NB4 (cell line): ENCODE results near the gene SLC25A14.

Source experiments
- DNase-seq: peaks from one replicate; pipeline ENCODE4 v3.0.0; 2010; ENCODE audit warnings: low read depth
- H3K4me3 ChIP-seq: one replicate; pipeline ENCODE4 v1.5.1; 2011; ENCODE audit warnings: mild to moderate bottlenecking, low read depth, low read length, moderate library complexity
- MYC ChIP-seq: IDR thresholded peaks from 2 replicates; pipeline ENCODE4 v1.6.1; 2011; ENCODE audit warnings: low read depth, low read length
- POLR2A ChIP-seq: IDR thresholded peaks from 2 replicates; pipeline ENCODE4 v1.6.1; 2011; ENCODE audit warnings: mild to moderate bottlenecking; ENCODE audit not compliant: insufficient read length; ENCODE audit errors: extremely low read depth
- TF ChIP-seq, protein P1 (sequence below): IDR thresholded peaks from one replicate; pipeline ENCODE4 v1.5.1; 2012; ENCODE audit warnings: low read depth, low read length
- TF ChIP-seq, protein P2 (sequence below): IDR thresholded peaks from 2 replicates; pipeline ENCODE4 v1.6.1; 2011; ENCODE audit warnings: low read depth, low read length

The SLC25A14 gene

DNA sequence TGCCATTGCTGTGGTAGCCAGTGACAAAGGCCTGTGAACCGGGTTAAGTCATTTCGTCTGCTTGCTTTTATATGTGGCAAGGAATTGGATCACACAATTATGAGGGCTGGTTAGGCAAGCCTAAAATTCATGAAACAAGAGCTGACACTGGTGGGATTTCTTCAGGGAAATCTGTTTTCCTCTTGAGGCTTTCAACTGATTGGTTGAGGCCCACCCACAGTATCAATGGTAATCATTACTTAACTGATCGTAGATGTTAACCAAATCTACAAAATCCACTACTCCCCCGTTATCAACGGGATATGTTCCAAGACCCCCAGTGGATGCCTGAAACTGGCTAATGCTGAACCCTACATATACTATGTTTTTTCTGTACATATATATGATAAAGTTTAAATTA lies 75.1 kb downstream of the SLC25A14 start:
- TF ChIP-seq, protein P1, sequence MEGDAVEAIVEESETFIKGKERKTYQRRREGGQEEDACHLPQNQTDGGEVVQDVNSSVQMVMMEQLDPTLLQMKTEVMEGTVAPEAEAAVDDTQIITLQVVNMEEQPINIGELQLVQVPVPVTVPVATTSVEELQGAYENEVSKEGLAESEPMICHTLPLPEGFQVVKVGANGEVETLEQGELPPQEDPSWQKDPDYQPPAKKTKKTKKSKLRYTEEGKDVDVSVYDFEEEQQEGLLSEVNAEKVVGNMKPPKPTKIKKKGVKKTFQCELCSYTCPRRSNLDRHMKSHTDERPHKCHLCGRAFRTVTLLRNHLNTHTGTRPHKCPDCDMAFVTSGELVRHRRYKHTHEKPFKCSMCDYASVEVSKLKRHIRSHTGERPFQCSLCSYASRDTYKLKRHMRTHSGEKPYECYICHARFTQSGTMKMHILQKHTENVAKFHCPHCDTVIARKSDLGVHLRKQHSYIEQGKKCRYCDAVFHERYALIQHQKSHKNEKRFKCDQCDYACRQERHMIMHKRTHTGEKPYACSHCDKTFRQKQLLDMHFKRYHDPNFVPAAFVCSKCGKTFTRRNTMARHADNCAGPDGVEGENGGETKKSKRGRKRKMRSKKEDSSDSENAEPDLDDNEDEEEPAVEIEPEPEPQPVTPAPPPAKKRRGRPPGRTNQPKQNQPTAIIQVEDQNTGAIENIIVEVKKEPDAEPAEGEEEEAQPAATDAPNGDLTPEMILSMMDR = no peak
- TF ChIP-seq, protein P2, sequence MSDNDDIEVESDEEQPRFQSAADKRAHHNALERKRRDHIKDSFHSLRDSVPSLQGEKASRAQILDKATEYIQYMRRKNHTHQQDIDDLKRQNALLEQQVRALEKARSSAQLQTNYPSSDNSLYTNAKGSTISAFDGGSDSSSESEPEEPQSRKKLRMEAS = no peak
- TF ChIP-seq POLR2A (no peak), MYC (no peak)
- no peak overlapping the region for H3K4me3 ChIP-seq
- DNase-seq = no peak

DNA sequence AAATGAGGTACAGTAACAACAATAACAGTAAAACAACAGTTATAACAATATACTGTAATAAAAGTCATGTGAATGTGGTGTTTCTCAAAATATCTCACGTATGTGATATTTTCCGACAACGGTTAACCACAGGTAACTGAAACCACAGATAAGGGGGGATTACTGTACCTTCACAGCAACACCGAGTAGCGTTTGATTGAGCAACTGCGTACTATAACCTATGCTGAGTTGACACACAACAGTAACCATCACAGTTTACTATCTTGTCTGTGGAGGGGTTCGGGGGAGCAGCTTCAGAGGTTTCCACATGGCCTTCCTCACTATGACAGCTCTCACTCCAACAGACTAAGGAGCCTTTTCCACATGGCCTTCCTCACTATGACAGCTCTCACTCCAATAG lies 75.5 kb downstream of the SLC25A14 start:
- TF ChIP-seq, protein P2 = no peak
- TF ChIP-seq, protein P1 = no peak
- TF ChIP-seq POLR2A (no peak), MYC (no peak)
- DNase-seq = no peak
- no peak overlapping the region for H3K4me3 ChIP-seq

DNA sequence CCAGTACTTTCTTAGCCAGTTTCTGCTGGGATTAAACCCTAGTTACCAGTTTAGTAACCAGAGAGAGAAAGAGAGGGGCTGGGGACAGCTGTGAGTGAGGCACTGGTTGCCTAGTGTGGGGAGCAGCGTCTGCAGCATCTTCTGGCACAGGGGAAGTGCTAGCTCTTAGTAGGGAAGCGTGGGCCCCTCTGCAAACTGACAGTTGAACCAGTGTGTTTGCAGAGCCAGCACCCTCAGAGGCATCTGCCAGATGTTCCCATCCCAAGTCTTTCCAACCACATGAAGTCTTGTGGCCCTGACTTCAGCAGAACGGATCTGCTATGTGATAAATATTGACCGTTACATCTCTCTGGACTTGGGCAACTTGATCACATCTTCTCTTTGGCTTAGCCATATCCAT lies 77.1 kb downstream of the SLC25A14 start:
- TF ChIP-seq MYC (no peak), POLR2A (no peak)
- TF ChIP-seq, protein P1 = no peak
- TF ChIP-seq, protein P2 = no peak
- no peak for DNase-seq
- H3K4me3 ChIP-seq = no peak overlapping the region

DNA sequence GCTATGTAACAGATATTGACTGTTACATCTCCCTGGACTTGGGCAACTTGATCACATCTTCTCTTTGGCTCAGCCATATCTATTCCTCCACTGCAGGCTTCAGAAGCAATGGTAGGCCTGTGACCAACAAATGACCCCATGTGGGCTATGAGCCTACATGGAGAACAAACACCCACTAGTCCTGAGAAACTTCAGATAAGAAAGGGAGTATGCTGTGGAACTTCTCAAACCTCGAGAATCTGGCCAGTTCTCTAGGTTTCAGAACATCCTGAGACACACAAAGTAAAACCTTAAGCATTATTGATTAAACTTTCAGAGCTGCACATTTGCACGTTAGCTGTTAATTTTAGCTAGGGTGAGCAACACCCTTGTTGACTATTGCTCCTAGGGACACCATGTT lies 78.3 kb downstream of the SLC25A14 start:
- no peak for DNase-seq
- TF ChIP-seq POLR2A (no peak), MYC (no peak)
- TF ChIP-seq, protein P2 = no peak
- TF ChIP-seq, protein P1 = no peak
- no peak overlapping the region for H3K4me3 ChIP-seq

DNA sequence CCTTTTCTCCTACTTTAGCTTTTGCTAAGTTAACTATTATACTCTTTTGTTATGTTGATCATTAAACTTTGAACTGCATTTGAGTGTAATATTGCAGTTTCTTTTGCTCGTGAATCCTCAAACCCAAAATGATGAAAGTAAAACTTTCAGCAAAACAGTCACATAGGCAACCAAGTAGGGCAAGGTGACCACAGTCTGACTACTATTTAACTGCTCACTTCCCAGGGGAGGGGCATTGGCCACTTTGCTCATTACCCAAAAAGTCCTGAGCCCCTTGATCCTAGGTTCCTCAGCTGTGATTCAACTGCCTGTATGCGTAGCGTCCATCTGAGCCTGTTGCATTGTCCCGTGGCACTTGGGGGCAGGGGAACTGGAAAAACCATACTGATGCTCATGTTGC lies 79.0 kb downstream of the SLC25A14 start:
- H3K4me3 ChIP-seq = no peak overlapping the region
- TF ChIP-seq, protein P2 = no peak
- TF ChIP-seq MYC = no peak
- TF ChIP-seq, protein P1 = no peak
- TF ChIP-seq POLR2A = no peak

DNA sequence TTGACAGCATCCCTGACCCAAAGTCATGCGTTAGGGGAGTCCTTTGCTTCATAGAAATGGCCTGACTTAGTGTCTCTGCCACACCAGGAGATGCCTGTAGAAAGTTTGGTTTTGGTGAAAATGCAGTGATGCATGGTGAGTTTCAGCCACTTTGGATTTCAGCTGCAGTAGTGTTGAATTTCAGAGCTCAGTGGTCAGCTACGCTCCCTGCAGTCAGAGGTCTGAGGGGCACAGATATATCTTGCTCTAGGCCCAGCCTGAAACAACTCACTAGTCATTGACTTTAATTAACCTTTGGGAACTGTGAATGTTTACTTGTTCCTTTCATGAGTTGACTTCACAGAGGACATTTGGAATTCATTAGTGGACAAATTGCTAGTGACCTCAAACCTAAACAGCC lies 79.5 kb downstream of the SLC25A14 start:
- TF ChIP-seq, protein P1 = no peak
- no peak for TF ChIP-seq MYC
- TF ChIP-seq, protein P2 = no peak
- TF ChIP-seq POLR2A = no peak
- DNase-seq = no peak
- no peak overlapping the region for H3K4me3 ChIP-seq

More for the DNA sequence above, 79.0 kb downstream of the SLC25A14 start:
- no peak for DNase-seq
